K562 (cell line): ENCODE measurements around the gene PRDM10. TPM values are rescaled to one million over a fixed set of nuclear protein-coding genes. Genes with fewer than 3 reads are reported as not detected.
A peak's percentile ranks its signal among the peaks of the same experiment; 100 is the strongest.

Experiments
- DACH1 ChIP-seq: fragments of 450-650 bp; IDR thresholded peaks from 2 replicates; pipeline ENCODE4 v1.6.1; 2018; ENCODE audit not compliant: partially characterized antibody
- KLF6 ChIP-seq: fragments of 250-450 bp; sonication (Bioruptor Pico); IDR thresholded peaks from 2 replicates; pipeline ENCODE4 v1.4.0; 2020; ENCODE audit warnings: mild to moderate bottlenecking, moderate library complexity, borderline replicate concordance
- MYBL2 ChIP-seq, 2 experiments: fragments of 450-650 bp in 1 of 2; sonication (generic) in 1 of 2; formaldehyde crosslinking in 1 of 2; IDR thresholded peaks; 2 replicates each; pipeline versions ENCODE4 v1.6.1 to v1.8.1; 2017 to 2022; ENCODE audit warnings: borderline replicate concordance in 1 of 2, inconsistent platforms in 1 of 2, low read depth in 1 of 2, mild to moderate bottlenecking in 1 of 2, missing genetic modification reagents in 1 of 2, moderate library complexity in 1 of 2
- NRF1 ChIP-seq, 2 experiments: fragments of 450-650 bp; IDR thresholded peaks in 1 of 2; conservative IDR thresholded peaks in 1 of 2; 2 replicates each; pipeline ENCODE4 v1.6.1; 2014; ENCODE audit warnings: mild to moderate bottlenecking in 2 of 2
- POLR2H ChIP-seq: IDR thresholded peaks from 2 replicates; pipeline ENCODE4 v1.6.1; 2016; ENCODE audit warnings: missing genetic modification characterization, low read depth, mild to moderate bottlenecking, control low read depth, missing compliant biosample characterization, moderate library complexity
- ZNF347 ChIP-seq: fragments of 450-650 bp; formaldehyde crosslinking; IDR thresholded peaks from 2 replicates; pipeline ENCODE4 v1.4.0; 2020; ENCODE audit warnings: low read depth, mild to moderate bottlenecking, moderate library complexity
- polyA plus RNA-seq, 8 experiments: library from polyadenylated mRNA; depleted of rRNA in 4 of 8; stranded (reverse) in 5 of 8; unstranded in 3 of 8; fragments of >200 nt; fragmentation: Nextera tagmentation in 2 of 8; fragmentation: Illumina TruSeq in 1 of 8; extraction: Ambion mirVana in 2 of 8; extraction: Trizol in 1 of 8; gene quantifications; 2 replicates each; pipeline versions ENCODE4 v1.2.1 to v1.2.3, GENCODE V29; 2011 to 2014; ENCODE audit warnings: inconsistent platforms in 1 of 8, missing spikeins in 1 of 8
- total RNA-seq, 7 experiments: library from RNA; depleted of rRNA in 6 of 7; stranded (reverse); fragments of >200 nt in 6 of 7; fragmentation: Illumina TruSeq in 2 of 7; extraction: Trizol in 2 of 7; gene quantifications; 2 replicates each; pipeline versions ENCODE4 v1.2.1 to v1.2.3, GENCODE V29; 2011 to 2021; ENCODE audit warnings: low replicate concordance in 1 of 7
- TF ChIP-seq, protein P1 (sequence below): fragments of 450-650 bp; IDR thresholded peaks from 2 replicates; pipeline ENCODE4 v1.6.1; 2017; ENCODE audit warnings: antibody characterized with exemption
- TF ChIP-seq, protein P2 (sequence below): sonication (generic); formaldehyde crosslinking; IDR thresholded peaks from 2 replicates; pipeline ENCODE4 v1.8.0; 2022; ENCODE audit warnings: mild to moderate bottlenecking, missing genetic modification reagents
- TF ChIP-seq, protein P3 (sequence below): fragments of 150-350 bp; conservative IDR thresholded peaks from 2 replicates; pipeline ENCODE4 v1.6.1; 2014; ENCODE audit warnings: low read length
- TF ChIP-seq, protein P4 (sequence below): fragments of 450-650 bp; IDR thresholded peaks from 2 replicates; pipeline ENCODE4 v1.6.1; 2016; ENCODE audit warnings: low read depth, mild to moderate bottlenecking, moderate library complexity
- TF ChIP-seq, protein P5 (sequence below): sonication (generic); formaldehyde crosslinking; IDR thresholded peaks from 2 replicates; pipeline ENCODE4 v1.8.0; 2022; ENCODE audit warnings: mild to moderate bottlenecking, low read depth, missing genetic modification reagents

The PRDM10 gene
- total and polyA plus RNA-seq, 9 of the 15 experiments (the other 6 are each of a cell fraction or from before 2014, with no cell fraction given) = 0.89 to 9.3 (median 4.5) TPM

DNA sequence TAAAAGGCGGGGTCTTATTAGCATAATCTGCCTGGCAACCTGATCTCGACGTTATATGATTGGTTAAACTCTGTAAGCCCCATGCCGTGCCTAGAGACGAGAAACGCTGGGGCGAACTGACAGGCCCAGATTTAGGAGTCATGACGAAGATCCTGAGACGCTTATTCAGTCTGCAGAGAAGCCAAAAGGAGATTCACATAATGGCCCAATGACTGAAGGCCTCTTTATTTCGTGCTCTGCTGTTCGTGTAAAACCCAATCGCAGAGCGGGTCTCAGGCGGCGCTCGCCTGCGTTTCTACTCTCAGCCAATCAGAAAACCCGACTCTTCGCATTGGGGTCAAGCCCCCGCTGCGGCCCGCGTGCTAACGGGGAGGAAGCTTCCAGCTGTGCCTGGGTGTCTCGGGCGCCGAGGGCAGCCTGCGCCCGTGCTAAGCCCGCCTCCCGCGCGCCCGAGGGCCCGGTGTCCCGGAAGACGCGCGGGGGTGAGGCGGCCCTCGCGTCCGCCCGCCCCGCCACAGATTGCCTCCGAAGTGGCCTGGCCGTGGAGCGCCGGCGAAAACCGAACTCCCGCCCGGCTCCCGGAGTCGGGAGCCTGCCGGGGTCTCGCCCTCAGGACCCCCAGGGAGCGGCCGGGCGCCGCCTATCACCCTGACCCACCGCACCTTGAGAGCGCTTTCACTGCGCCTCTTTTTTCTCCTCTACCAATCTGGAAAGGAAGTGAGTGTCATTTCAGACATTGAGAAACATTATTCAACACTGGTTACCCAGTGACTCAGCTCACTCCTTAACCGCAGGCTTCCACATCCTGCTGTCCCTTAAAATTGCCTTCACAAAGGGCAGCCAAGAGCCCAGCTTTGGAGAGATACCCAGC, 446 bp upstream of the PRDM10 start (continued):
- TF ChIP-seq ZNF347 (CRISPR knock-in tag) (no peak), POLR2H (tag) (peak; percentile 76), NRF1 (conservative IDR thresholded peaks at IDR 0.05 in 1 of 2, IDR thresholded peaks at IDR 0.05 in 1 of 2) (peak; percentile 71 to 75), MYBL2 (IDR thresholded peaks at IDR 0.05; ENCODE audit: low read depth) (no peak), MYBL2 (CRISPR knock-in tag; IDR thresholded peaks at IDR 0.05; ENCODE audit: borderline replicate concordance) (no peak), KLF6 (no peak), DACH1 (peak; percentile 47)
- TF ChIP-seq, protein P1, sequence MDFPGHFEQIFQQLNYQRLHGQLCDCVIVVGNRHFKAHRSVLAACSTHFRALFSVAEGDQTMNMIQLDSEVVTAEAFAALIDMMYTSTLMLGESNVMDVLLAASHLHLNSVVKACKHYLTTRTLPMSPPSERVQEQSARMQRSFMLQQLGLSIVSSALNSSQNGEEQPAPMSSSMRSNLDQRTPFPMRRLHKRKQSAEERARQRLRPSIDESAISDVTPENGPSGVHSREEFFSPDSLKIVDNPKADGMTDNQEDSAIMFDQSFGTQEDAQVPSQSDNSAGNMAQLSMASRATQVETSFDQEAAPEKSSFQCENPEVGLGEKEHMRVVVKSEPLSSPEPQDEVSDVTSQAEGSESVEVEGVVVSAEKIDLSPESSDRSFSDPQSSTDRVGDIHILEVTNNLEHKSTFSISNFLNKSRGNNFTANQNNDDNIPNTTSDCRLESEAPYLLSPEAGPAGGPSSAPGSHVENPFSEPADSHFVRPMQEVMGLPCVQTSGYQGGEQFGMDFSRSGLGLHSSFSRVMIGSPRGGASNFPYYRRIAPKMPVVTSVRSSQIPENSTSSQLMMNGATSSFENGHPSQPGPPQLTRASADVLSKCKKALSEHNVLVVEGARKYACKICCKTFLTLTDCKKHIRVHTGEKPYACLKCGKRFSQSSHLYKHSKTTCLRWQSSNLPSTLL = no peak
- TF ChIP-seq, protein P2, sequence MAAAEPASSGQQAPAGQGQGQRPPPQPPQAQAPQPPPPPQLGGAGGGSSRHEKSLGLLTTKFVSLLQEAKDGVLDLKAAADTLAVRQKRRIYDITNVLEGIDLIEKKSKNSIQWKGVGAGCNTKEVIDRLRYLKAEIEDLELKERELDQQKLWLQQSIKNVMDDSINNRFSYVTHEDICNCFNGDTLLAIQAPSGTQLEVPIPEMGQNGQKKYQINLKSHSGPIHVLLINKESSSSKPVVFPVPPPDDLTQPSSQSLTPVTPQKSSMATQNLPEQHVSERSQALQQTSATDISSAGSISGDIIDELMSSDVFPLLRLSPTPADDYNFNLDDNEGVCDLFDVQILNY (CRISPR knock-in tag) = no peak
- TF ChIP-seq, protein P3, sequence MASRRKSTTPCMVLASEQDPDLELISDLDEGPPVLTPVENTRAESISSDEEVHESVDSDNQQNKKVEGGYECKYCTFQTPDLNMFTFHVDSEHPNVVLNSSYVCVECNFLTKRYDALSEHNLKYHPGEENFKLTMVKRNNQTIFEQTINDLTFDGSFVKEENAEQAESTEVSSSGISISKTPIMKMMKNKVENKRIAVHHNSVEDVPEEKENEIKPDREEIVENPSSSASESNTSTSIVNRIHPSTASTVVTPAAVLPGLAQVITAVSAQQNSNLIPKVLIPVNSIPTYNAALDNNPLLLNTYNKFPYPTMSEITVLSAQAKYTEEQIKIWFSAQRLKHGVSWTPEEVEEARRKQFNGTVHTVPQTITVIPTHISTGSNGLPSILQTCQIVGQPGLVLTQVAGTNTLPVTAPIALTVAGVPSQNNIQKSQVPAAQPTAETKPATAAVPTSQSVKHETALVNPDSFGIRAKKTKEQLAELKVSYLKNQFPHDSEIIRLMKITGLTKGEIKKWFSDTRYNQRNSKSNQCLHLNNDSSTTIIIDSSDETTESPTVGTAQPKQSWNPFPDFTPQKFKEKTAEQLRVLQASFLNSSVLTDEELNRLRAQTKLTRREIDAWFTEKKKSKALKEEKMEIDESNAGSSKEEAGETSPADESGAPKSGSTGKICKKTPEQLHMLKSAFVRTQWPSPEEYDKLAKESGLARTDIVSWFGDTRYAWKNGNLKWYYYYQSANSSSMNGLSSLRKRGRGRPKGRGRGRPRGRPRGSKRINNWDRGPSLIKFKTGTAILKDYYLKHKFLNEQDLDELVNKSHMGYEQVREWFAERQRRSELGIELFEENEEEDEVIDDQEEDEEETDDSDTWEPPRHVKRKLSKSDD = no peak
- TF ChIP-seq, protein P4, sequence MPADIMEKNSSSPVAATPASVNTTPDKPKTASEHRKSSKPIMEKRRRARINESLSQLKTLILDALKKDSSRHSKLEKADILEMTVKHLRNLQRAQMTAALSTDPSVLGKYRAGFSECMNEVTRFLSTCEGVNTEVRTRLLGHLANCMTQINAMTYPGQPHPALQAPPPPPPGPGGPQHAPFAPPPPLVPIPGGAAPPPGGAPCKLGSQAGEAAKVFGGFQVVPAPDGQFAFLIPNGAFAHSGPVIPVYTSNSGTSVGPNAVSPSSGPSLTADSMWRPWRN = no peak
- TF ChIP-seq, protein P5, sequence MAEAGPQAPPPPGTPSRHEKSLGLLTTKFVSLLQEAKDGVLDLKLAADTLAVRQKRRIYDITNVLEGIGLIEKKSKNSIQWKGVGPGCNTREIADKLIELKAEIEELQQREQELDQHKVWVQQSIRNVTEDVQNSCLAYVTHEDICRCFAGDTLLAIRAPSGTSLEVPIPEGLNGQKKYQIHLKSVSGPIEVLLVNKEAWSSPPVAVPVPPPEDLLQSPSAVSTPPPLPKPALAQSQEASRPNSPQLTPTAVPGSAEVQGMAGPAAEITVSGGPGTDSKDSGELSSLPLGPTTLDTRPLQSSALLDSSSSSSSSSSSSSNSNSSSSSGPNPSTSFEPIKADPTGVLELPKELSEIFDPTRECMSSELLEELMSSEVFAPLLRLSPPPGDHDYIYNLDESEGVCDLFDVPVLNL (CRISPR knock-in tag) = peak; percentile 15; the same call in 1 of the 2 replicates
